Stimulated activated CD4-positive, alpha-beta T cell treated with anti-CD3 and anti-CD28 coated beads, Interleukin-15, amount 100 ng/mL, for 1 hour (primary cell): ENCODE measurements around the gene SHISAL1.

Source experiments
- DNase-seq, 2 donors: peaks; one replicate each; pipeline ENCODE4 v3.0.0-alpha.2; 2020; ENCODE audit warnings: low read depth in 1 of 2, low spot score in 1 of 2

Gene SHISAL1

GRCh38 chr22:44196241-44196640, 116.5 kb downstream of the SHISAL1 start:
- DNase-seq, result no peak

GRCh38 chr22:44195189-44195871, 117.4 kb downstream of the SHISAL1 start:
- no peak for DNase-seq

GRCh38 chr22:44194569-44194968, 118.2 kb downstream of the SHISAL1 start:
- no peak for DNase-seq
